Mucosa of rectum (tissue), 2 donors: Measurements from ENCODE around the gene FRMD4A.

Experiments
- H3K27ac ChIP-seq, 2 donors: one replicate each; pipeline ENCODE4 v1.7.0; 2013; ENCODE audit warnings: inconsistent platforms in 2 of 2, low read depth in 2 of 2, low read length in 2 of 2
- H3K27me3 ChIP-seq, 2 donors: one replicate each; pipeline ENCODE4 v1.7.0; 2013; ENCODE audit warnings: low read length in 2 of 2; ENCODE audit not compliant: control insufficient read depth in 2 of 2, insufficient read depth in 2 of 2
- H3K36me3 ChIP-seq, 2 donors: one replicate each; pipeline ENCODE4 v1.7.0; 2013; ENCODE audit warnings: low read length in 2 of 2; ENCODE audit not compliant: control insufficient read depth in 2 of 2, insufficient read depth in 2 of 2
- H3K4me1 ChIP-seq, 2 donors: one replicate each; pipeline ENCODE4 v1.7.0; 2013; ENCODE audit warnings: low read length in 2 of 2, mild to moderate bottlenecking in 1 of 2; ENCODE audit not compliant: control insufficient read depth in 2 of 2, insufficient read depth in 2 of 2
- H3K4me3 ChIP-seq, 2 donors: one replicate each; pipeline ENCODE4 v1.7.0; 2013; ENCODE audit warnings: low read length in 2 of 2
- H3K9ac ChIP-seq, 2 donors: one replicate each; pipeline ENCODE4 v1.7.0; 2013; ENCODE audit warnings: low read length in 2 of 2, low read depth in 1 of 2, mild to moderate bottlenecking in 1 of 2
- H3K9me3 ChIP-seq, 2 donors: one replicate each; pipeline ENCODE4 v1.7.0; 2013; ENCODE audit warnings: low read length in 2 of 2; ENCODE audit not compliant: control insufficient read depth in 2 of 2
- donor health status: healthy.
- donor health status: Normal muscosa, but diverticular disease.

Gene FRMD4A

GRCh38 chr10:13693783-13694700 lies 636.7 kb downstream of the FRMD4A start:
- H3K4me3 ChIP-seq, result no peak overlapping the region
- no peaks in the 10 kb centered on the region for H3K27me3 ChIP-seq
- no peaks in the 10 kb centered on the region for H3K9me3 ChIP-seq
- no peak overlapping the region for H3K9ac ChIP-seq
- H3K36me3 ChIP-seq, result peaks cover 12 to 15% of the 10 kb centered on the region in 2 donors
- H3K27ac ChIP-seq, result no peak overlapping the region
- no peaks in the 10 kb centered on the region for H3K4me1 ChIP-seq

GRCh38 chr10:13690281-13690825 lies 640.4 kb downstream of the FRMD4A start:
- no peak overlapping the region for H3K4me3 ChIP-seq
- no peaks in the 10 kb centered on the region for H3K4me1 ChIP-seq
- H3K36me3 ChIP-seq, result peaks cover 10% of the 10 kb centered on the region in 2 donors
- H3K27ac ChIP-seq, result no peak overlapping the region
- H3K9me3 ChIP-seq, result no peaks in the 10 kb centered on the region
- H3K9ac ChIP-seq, result no peak overlapping the region
- no peaks in the 10 kb centered on the region for H3K27me3 ChIP-seq

- no peaks in the 10 kb centered on the region for H3K4me1 ChIP-seq
- H3K36me3 ChIP-seq, result peaks cover 0 to 2% of the 10 kb centered on the region in 2 donors
- no peak overlapping the region for H3K4me3 ChIP-seq
- no peaks in the 10 kb centered on the region for H3K9me3 ChIP-seq
- peak overlapping the region in 1 of 2 donors; percentile 35 for H3K27ac ChIP-seq
- no peak overlapping the region for H3K9ac ChIP-seq
- no peaks in the 10 kb centered on the region for H3K27me3 ChIP-seq
Measured at GRCh38 chr10:13686331-13686752, 644.4 kb downstream of the FRMD4A start.

- no peak overlapping the region for H3K4me3 ChIP-seq
- H3K4me1 ChIP-seq, result no peaks in the 10 kb centered on the region
- H3K36me3 ChIP-seq, result no peaks in the 10 kb centered on the region
- H3K9me3 ChIP-seq, result no peaks in the 10 kb centered on the region
- H3K27ac ChIP-seq, result peak overlapping the region in 1 of 2 donors; percentile 21
- no peak overlapping the region for H3K9ac ChIP-seq
- H3K27me3 ChIP-seq, result no peaks in the 10 kb centered on the region
Measured at GRCh38 chr10:13685885-13686284, 644.8 kb downstream of the FRMD4A start.

- Histone ChIP-seq H3K27ac (peak overlapping the region in 1 of 2 donors; percentile 35), H3K4me1 (no peaks in the 10 kb centered on the region), H3K9ac (no peak overlapping the region)
Measured at GRCh38 chr10:13684806-13685482, 645.8 kb downstream of the FRMD4A start.

GRCh38 chr10:13684252-13684791 lies 646.4 kb downstream of the FRMD4A start:
- H3K4me3 ChIP-seq, result no peak overlapping the region

More at GRCh38 chr10:13684806-13685482, 645.8 kb downstream of the FRMD4A start:
- H3K36me3 ChIP-seq, result no peaks in the 10 kb centered on the region
- no peak overlapping the region for H3K4me3 ChIP-seq
- no peaks in the 10 kb centered on the region for H3K9me3 ChIP-seq
- no peaks in the 10 kb centered on the region for H3K27me3 ChIP-seq

GRCh38 chr10:13683017-13683416 lies 647.7 kb downstream of the FRMD4A start:
- Histone ChIP-seq H3K4me3 (no peak overlapping the region), H3K9ac (no peak overlapping the region), H3K9me3 (no peaks in the 10 kb centered on the region), H3K4me1 (no peaks in the 10 kb centered on the region), H3K27me3 (no peaks in the 10 kb centered on the region), H3K27ac (no peak overlapping the region), H3K36me3 (no peaks in the 10 kb centered on the region)

More at GRCh38 chr10:13684252-13684791, 646.4 kb downstream of the FRMD4A start:
- H3K9ac ChIP-seq, result no peak overlapping the region
- H3K27me3 ChIP-seq, result no peaks in the 10 kb centered on the region
- H3K4me1 ChIP-seq, result no peaks in the 10 kb centered on the region
- H3K27ac ChIP-seq, result peak overlapping the region; percentile 16 to 49
- no peaks in the 10 kb centered on the region for H3K9me3 ChIP-seq
- no peaks in the 10 kb centered on the region for H3K36me3 ChIP-seq

- no peaks in the 10 kb centered on the region for H3K4me1 ChIP-seq
- no peaks in the 10 kb centered on the region for H3K27me3 ChIP-seq
- no peak overlapping the region for H3K27ac ChIP-seq
Measured at GRCh38 chr10:13681960-13682359, 648.8 kb downstream of the FRMD4A start.

GRCh38 chr10:13681528-13681927 lies 649.2 kb downstream of the FRMD4A start:
- no peaks in the 10 kb centered on the region for H3K36me3 ChIP-seq
- H3K27ac ChIP-seq, result no peak overlapping the region
- H3K4me3 ChIP-seq, result no peak overlapping the region
- no peaks in the 10 kb centered on the region for H3K9me3 ChIP-seq
- H3K27me3 ChIP-seq, result no peaks in the 10 kb centered on the region
- H3K4me1 ChIP-seq, result no peaks in the 10 kb centered on the region
- H3K9ac ChIP-seq, result no peak overlapping the region

More at GRCh38 chr10:13681960-13682359, 648.8 kb downstream of the FRMD4A start:
- no peak overlapping the region for H3K4me3 ChIP-seq
- no peaks in the 10 kb centered on the region for H3K9me3 ChIP-seq
- H3K36me3 ChIP-seq, result no peaks in the 10 kb centered on the region
- H3K9ac ChIP-seq, result no peak overlapping the region

GRCh38 chr10:13681095-13681494 lies 649.6 kb downstream of the FRMD4A start:
- no peaks in the 10 kb centered on the region for H3K27me3 ChIP-seq
- no peaks in the 10 kb centered on the region for H3K36me3 ChIP-seq
- H3K9me3 ChIP-seq, result no peaks in the 10 kb centered on the region
- no peaks in the 10 kb centered on the region for H3K4me1 ChIP-seq
- H3K4me3 ChIP-seq, result no peak overlapping the region
- no peak overlapping the region for H3K9ac ChIP-seq
- no peak overlapping the region for H3K27ac ChIP-seq
